Endothelial cell of umbilical vein (primary cell): Measurements from ENCODE around the gene POFUT2. TPM values are rescaled to one million over a fixed set of nuclear protein-coding genes. Genes with fewer than 3 reads are reported as not detected.

ENCODE experiments used
- BruUV-seq: library from RNA; stranded (reverse); fragments of 400-500 nt; replicated peaks from 2 replicates; lab custom pipeline; 2021; lab: Mats Ljungman, UMichigan
- CTCF ChIA-PET: fragments of 300-600, 350-600 bp; sonication (Branson Sonifier 250); formaldehyde crosslinking; loops from one replicate; lab custom pipeline; 2021; ENCODE audit warnings: antibody characterized with exemption, inconsistent platforms; lab: Charles Lee
- POLR2A ChIA-PET: fragments of 300-600, 350-600 bp; sonication (Branson Sonifier 250); formaldehyde crosslinking; loops from one replicate; lab custom pipeline; 2021; ENCODE audit warnings: antibody characterized with exemption, inconsistent platforms; lab: Charles Lee
- DNase-seq: peaks from one replicate; pipeline ENCODE4 v3.0.0-alpha.2; 2011; ENCODE audit warnings: low read depth, low spot score
- FAIRE-seq: peaks from 2 replicates; lab custom pipeline; 2011; peaks lifted over from hg19 to GRCh38; lab: Jason Lieb, UNC
- H2AFZ ChIP-seq: 2 replicates; pipeline ENCODE4 v1.6.0; 2012; ENCODE audit warnings: low read depth, low read length, control low read depth, inconsistent platforms
- H3K27ac ChIP-seq: 2 replicates; pipeline ENCODE4 v1.5.1; 2011; ENCODE audit warnings: low read depth, mild to moderate bottlenecking, control low read depth, low read length, moderate library complexity; ENCODE audit not compliant: insufficient read depth
- H3K27me3 ChIP-seq, 2 experiments: 2 replicates each; pipeline versions ENCODE4 v1.6.0 to v1.6.1; 2011; ENCODE audit warnings: low read length in 2 of 2, mixed read lengths in 1 of 2; ENCODE audit not compliant: control insufficient read depth in 2 of 2, insufficient read depth in 2 of 2
- H3K36me3 ChIP-seq, 2 experiments: 2 replicates in 1 of 2; 3 replicates in 1 of 2; pipeline ENCODE4 v1.5.1; 2011; ENCODE audit warnings: low read length in 2 of 2, mild to moderate bottlenecking in 1 of 2, moderate library complexity in 1 of 2; ENCODE audit not compliant: control insufficient read depth in 2 of 2, insufficient read depth in 2 of 2; ENCODE audit errors: extremely low read depth in 1 of 2
- H3K4me1 ChIP-seq: 3 replicates; pipeline ENCODE4 v1.5.1; 2011; ENCODE audit warnings: mild to moderate bottlenecking, low read length; ENCODE audit not compliant: control insufficient read depth, insufficient read depth; ENCODE audit errors: extremely low read depth
- H3K4me2 ChIP-seq: 2 replicates; pipeline ENCODE4 v1.6.1; 2011; ENCODE audit warnings: low read length, control low read depth, mixed read lengths; ENCODE audit not compliant: insufficient read depth
- H3K4me3 ChIP-seq, 3 experiments: fragments of 200-600 bp in 1 of 3; sonication (generic), shearing (Covaris generic) in 1 of 3; replicated peaks in 1 of 3; 2 replicates each; pipeline ENCODE4 v1.5.1; 2011 to 2016; ENCODE audit warnings: control low read depth in 3 of 3, low read length in 3 of 3, mild to moderate bottlenecking in 2 of 3, inconsistent platforms in 1 of 3, low read depth in 1 of 3, moderate library complexity in 1 of 3; ENCODE audit not compliant: insufficient read depth in 1 of 3
- H3K79me2 ChIP-seq: 2 replicates; pipeline ENCODE4 v1.6.0; 2012; ENCODE audit warnings: low read length, inconsistent platforms; ENCODE audit not compliant: control insufficient read depth, insufficient read depth
- H3K9ac ChIP-seq: replicated peaks from 2 replicates; pipeline ENCODE3; 2011; ENCODE audit warnings: low read length, control low read depth; ENCODE audit not compliant: insufficient read depth; ENCODE audit errors: extremely low read depth
- H3K9me1 ChIP-seq: replicated peaks from 3 replicates; pipeline ENCODE4 v1.6.0; 2011; ENCODE audit warnings: mild to moderate bottlenecking, low read length; ENCODE audit not compliant: control insufficient read depth, insufficient read depth; ENCODE audit errors: extremely low read depth
- H3K9me3 ChIP-seq: replicated peaks from 2 replicates; pipeline ENCODE4 v1.5.1; 2012; ENCODE audit warnings: low read length, inconsistent platforms; ENCODE audit not compliant: control insufficient read depth, insufficient read depth
- H4K20me1 ChIP-seq: replicated peaks from 2 replicates; pipeline ENCODE3; 2011; ENCODE audit warnings: mild to moderate bottlenecking, low read length; ENCODE audit not compliant: control insufficient read depth, insufficient read depth; ENCODE audit errors: extremely low read depth
- EZH2 ChIP-seq: IDR thresholded peaks from 2 replicates; pipeline ENCODE4 v1.6.1; 2012; ENCODE audit warnings: borderline replicate concordance, low read depth, mild to moderate bottlenecking, moderate library complexity, low read length, inconsistent platforms; ENCODE audit not compliant: severe bottlenecking
- FOS ChIP-seq: IDR thresholded peaks from 2 replicates; pipeline ENCODE4 v1.6.1; 2011; ENCODE audit warnings: mild to moderate bottlenecking, low read length, moderate library complexity, borderline replicate concordance; ENCODE audit not compliant: insufficient read depth
- GATA2 ChIP-seq: IDR thresholded peaks from 2 replicates; pipeline ENCODE4 v1.7.0; 2011; ENCODE audit warnings: low read depth, mild to moderate bottlenecking, moderate library complexity, mixed read lengths, low read length; ENCODE audit not compliant: insufficient read length, insufficient read depth
- JUN ChIP-seq: IDR thresholded peaks from 2 replicates; pipeline ENCODE4 v1.6.1; 2011; ENCODE audit warnings: borderline replicate concordance, low read depth; ENCODE audit not compliant: insufficient read length, insufficient read depth
- MYC ChIP-seq: IDR thresholded peaks from one replicate; pipeline ENCODE4 v1.6.1; 2011; ENCODE audit warnings: mild to moderate bottlenecking, low read depth, low read length
- POLR2A ChIP-seq: IDR thresholded peaks from 2 replicates; pipeline ENCODE4 v1.6.1; 2012; ENCODE audit warnings: low read depth, mild to moderate bottlenecking, control low read depth, low read length
- POLR2AphosphoS5 ChIP-seq: IDR thresholded peaks from 2 replicates; pipeline ENCODE4 v1.6.1; 2012; ENCODE audit warnings: low read depth, mild to moderate bottlenecking, control low read depth, low read length, moderate library complexity; ENCODE audit not compliant: insufficient read depth
- dilution Hi-C: fragments of 300-500 bp; cut with MboI; formaldehyde crosslinking; loops from one replicate; pipeline ENCODE4 v1.15.0; 2019; ENCODE audit warnings: low sequenced_read_pairs; ENCODE audit not compliant: extremely low pct_ligation_motif_present
- intact Hi-C: fragments of 100-400 bp; cut with micrococcal nuclease; formaldehyde crosslinking; loops from one replicate; pipeline ENCODE4 v1.10.0; 2022
- polyA plus RNA-seq, 4 experiments: library from polyadenylated mRNA; depleted of rRNA in 3 of 4; stranded (reverse) in 3 of 4; unstranded in 1 of 4; fragments of >200 nt; gene quantifications; 2 replicates each; pipeline versions ENCODE4 v1.2.1 to v1.2.3, GENCODE V29; 2011 to 2012; ENCODE audit warnings: missing spikeins in 1 of 4
- total RNA-seq: library from RNA; stranded (reverse); gene quantifications from 2 replicates; pipeline ENCODE4 v1.2.3, GENCODE V29; 2021
- TF ChIP-seq, protein P1 (sequence below): IDR thresholded peaks from 2 replicates; pipeline ENCODE4 v1.6.1; 2011; ENCODE audit not compliant: insufficient read depth, insufficient read length
- TF ChIP-seq, protein P2 (sequence below), 2 donors: IDR thresholded peaks; 1 replicate in 1 of 2; 2 replicates in 1 of 2; pipeline ENCODE4 v1.5.1; 2011; ENCODE audit warnings: low read length in 2 of 2, mild to moderate bottlenecking in 2 of 2, moderate library complexity in 2 of 2, control low read depth in 1 of 2, inconsistent platforms in 1 of 2, low read depth in 1 of 2; ENCODE audit not compliant: insufficient read depth in 1 of 2; ENCODE audit errors: extremely low read depth in 1 of 2

POFUT2 gene
- total and polyA plus RNA-seq, 2 donors (not counting 3 experiments of a cell fraction or from before 2014, with no cell fraction given) = 30.7 to 47.5 TPM

DNA sequence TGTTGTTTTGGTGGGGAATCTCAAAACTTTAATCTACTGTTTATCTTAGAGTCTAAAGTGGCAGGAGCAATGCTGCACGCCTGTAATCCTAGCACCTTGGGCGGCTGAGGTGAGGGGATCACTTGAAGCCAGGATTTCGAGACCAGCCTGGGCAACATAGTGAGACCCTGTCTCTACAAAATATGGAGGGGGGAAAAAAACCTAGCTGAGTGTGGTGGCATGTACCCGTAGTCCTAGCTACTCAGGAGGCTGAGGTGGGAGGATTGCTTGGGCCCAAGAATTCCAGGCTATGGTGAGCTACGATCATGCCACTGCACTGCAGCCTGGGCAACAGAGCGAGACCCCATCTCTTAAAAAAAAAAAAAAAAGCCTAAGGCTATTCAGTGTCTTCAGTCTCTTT, 38.1 kb downstream of the POFUT2 start:
- CTCF ChIA-PET = no interaction called here

More for the DNA sequence above, 38.1 kb downstream of the POFUT2 start:
- intact Hi-C loops (no loop called here), dilution Hi-C loops (no loop called here)
- Histone ChIP-seq H3K27ac (no peak overlapping the region), H3K27me3 (peaks cover 3 to 20% of the 10 kb centered on the region in 2 experiments), H2AFZ (no peak overlapping the region), H3K4me2 (no peak overlapping the region), H3K9me3 (no peaks in the 10 kb centered on the region), H3K79me2 (no peaks in the 10 kb centered on the region), H3K9ac (no peak overlapping the region), H3K9me1 (no peaks in the 10 kb centered on the region), H3K36me3 (no peaks in the 10 kb centered on the region), H3K4me3 (no peak overlapping the region), H3K4me1 (no peaks in the 10 kb centered on the region), H4K20me1 (no peaks in the 10 kb centered on the region)
- no peak for DNase-seq
- BruUV-seq = no TSS peak
- no peak for FAIRE-seq
- POLR2A ChIA-PET = no interaction called here
- TF ChIP-seq, protein P1, sequence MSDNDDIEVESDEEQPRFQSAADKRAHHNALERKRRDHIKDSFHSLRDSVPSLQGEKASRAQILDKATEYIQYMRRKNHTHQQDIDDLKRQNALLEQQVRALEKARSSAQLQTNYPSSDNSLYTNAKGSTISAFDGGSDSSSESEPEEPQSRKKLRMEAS = no peak
- TF ChIP-seq JUN = no peak
- TF ChIP-seq POLR2A = no peak
- TF ChIP-seq, protein P2, sequence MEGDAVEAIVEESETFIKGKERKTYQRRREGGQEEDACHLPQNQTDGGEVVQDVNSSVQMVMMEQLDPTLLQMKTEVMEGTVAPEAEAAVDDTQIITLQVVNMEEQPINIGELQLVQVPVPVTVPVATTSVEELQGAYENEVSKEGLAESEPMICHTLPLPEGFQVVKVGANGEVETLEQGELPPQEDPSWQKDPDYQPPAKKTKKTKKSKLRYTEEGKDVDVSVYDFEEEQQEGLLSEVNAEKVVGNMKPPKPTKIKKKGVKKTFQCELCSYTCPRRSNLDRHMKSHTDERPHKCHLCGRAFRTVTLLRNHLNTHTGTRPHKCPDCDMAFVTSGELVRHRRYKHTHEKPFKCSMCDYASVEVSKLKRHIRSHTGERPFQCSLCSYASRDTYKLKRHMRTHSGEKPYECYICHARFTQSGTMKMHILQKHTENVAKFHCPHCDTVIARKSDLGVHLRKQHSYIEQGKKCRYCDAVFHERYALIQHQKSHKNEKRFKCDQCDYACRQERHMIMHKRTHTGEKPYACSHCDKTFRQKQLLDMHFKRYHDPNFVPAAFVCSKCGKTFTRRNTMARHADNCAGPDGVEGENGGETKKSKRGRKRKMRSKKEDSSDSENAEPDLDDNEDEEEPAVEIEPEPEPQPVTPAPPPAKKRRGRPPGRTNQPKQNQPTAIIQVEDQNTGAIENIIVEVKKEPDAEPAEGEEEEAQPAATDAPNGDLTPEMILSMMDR (IDR thresholded peaks at IDR 0.05; ENCODE audit: extremely low read depth in 1 of 2, insufficient read depth in 1 of 2, low read depth in 1 of 2, low read length in 2 of 2) = no peak
- TF ChIP-seq MYC = no peak
- TF ChIP-seq POLR2AphosphoS5 = no peak
- TF ChIP-seq FOS = no peak
- no peak for TF ChIP-seq EZH2
- no peak for TF ChIP-seq GATA2
